Keratinocyte (primary cell): ENCODE measurements around the gene MAGEA9B. TPM values are rescaled to one million over a fixed set of nuclear protein-coding genes. Genes with fewer than 3 reads are reported as not detected.

Experiments
- DNase-seq: peaks from one replicate; pipeline ENCODE4 v3.0.0-alpha.2; 2011; ENCODE audit warnings: low read depth, missing footprints, low spot score
- FAIRE-seq: peaks from 2 replicates; lab custom pipeline; 2011; peaks lifted over from hg19 to GRCh38; lab: Jason Lieb, UNC
- H2AFZ ChIP-seq: 2 replicates; pipeline ENCODE4 v1.6.0; 2012; ENCODE audit warnings: low read length, control low read depth, inconsistent platforms; ENCODE audit not compliant: control insufficient read depth
- H3K27ac ChIP-seq: 2 replicates; pipeline ENCODE4 v1.5.1; 2011; ENCODE audit warnings: low read length; ENCODE audit not compliant: control insufficient read depth, insufficient read depth
- H3K27me3 ChIP-seq: 3 replicates; pipeline ENCODE4 v1.6.0; 2011; ENCODE audit warnings: low read length; ENCODE audit not compliant: control insufficient read depth, insufficient read depth; ENCODE audit errors: extremely low read depth
- H3K36me3 ChIP-seq, 2 experiments: 2 replicates in 1 of 2; 3 replicates in 1 of 2; pipeline ENCODE4 v1.5.1; 2011; ENCODE audit warnings: low read length in 2 of 2, mild to moderate bottlenecking in 1 of 2; ENCODE audit not compliant: control insufficient read depth in 2 of 2, insufficient read depth in 2 of 2; ENCODE audit errors: extremely low read depth in 1 of 2
- H3K4me1 ChIP-seq: 3 replicates; pipeline ENCODE4 v1.5.1; 2011; ENCODE audit warnings: low read length; ENCODE audit not compliant: control insufficient read depth, insufficient read depth; ENCODE audit errors: extremely low read depth
- H3K4me2 ChIP-seq: 3 replicates; pipeline ENCODE4 v1.6.0; 2011; ENCODE audit warnings: low read depth, low read length; ENCODE audit not compliant: control insufficient read depth, insufficient read depth; ENCODE audit errors: extremely low read depth
- H3K4me3 ChIP-seq, 3 experiments: fragments of 200-600 bp in 1 of 3; sonication (generic) in 1 of 3; 2 replicates in 2 of 3; 3 replicates in 1 of 3; pipeline ENCODE4 v1.5.1; 2011 to 2016; ENCODE audit warnings: low read length in 3 of 3, mild to moderate bottlenecking in 3 of 3, control low read depth in 2 of 3, inconsistent platforms in 1 of 3, low read depth in 1 of 3, mixed read lengths in 1 of 3, mixed run types in 1 of 3, moderate library complexity in 1 of 3; ENCODE audit not compliant: control insufficient read depth in 2 of 3, insufficient read depth in 2 of 3; ENCODE audit errors: extremely low read depth in 1 of 3
- H3K79me2 ChIP-seq: 2 replicates; pipeline ENCODE4 v1.6.0; 2012; ENCODE audit warnings: low read length; ENCODE audit not compliant: control insufficient read depth, insufficient read depth
- H3K9ac ChIP-seq: 3 replicates; pipeline ENCODE4 v1.6.0; 2011; ENCODE audit warnings: low read length; ENCODE audit not compliant: control insufficient read depth, insufficient read depth; ENCODE audit errors: extremely low read depth
- H3K9me1 ChIP-seq: 3 replicates; pipeline ENCODE4 v1.6.0; 2011; ENCODE audit warnings: low read length; ENCODE audit not compliant: control insufficient read depth, insufficient read depth; ENCODE audit errors: extremely low read depth
- H3K9me3 ChIP-seq: 2 replicates; pipeline ENCODE4 v1.5.1; 2012; ENCODE audit warnings: low read depth, low read length; ENCODE audit not compliant: control insufficient read depth
- H4K20me1 ChIP-seq: 3 replicates; pipeline ENCODE4 v1.6.0; 2011; ENCODE audit warnings: low read length; ENCODE audit not compliant: control insufficient read depth, insufficient read depth; ENCODE audit errors: extremely low read depth
- CTCF ChIP-seq, 3 experiments: IDR thresholded peaks in 1 of 3; conservative IDR thresholded peaks in 1 of 3; optimal IDR thresholded peaks in 1 of 3; 2 replicates in 2 of 3; 3 replicates in 1 of 3; pipeline versions ENCODE3 to v1.5.1; 2011; ENCODE audit warnings: low read length in 3 of 3, mild to moderate bottlenecking in 3 of 3, moderate library complexity in 2 of 3, control low read depth in 1 of 3, inconsistent platforms in 1 of 3; ENCODE audit not compliant: insufficient read depth in 2 of 3; ENCODE audit errors: extremely low read depth in 1 of 3
- EZH2 ChIP-seq: IDR thresholded peaks from one replicate; pipeline ENCODE4 v1.6.1; 2012; ENCODE audit warnings: inconsistent platforms, mild to moderate bottlenecking, low read length, moderate library complexity
- dilution Hi-C: fragments of 300-500 bp; cut with MboI; formaldehyde crosslinking; loops from one replicate; pipeline ENCODE4 v1.7.0; 2020; ENCODE audit warnings: low sequenced_read_pairs; ENCODE audit not compliant: extremely low pct_ligation_motif_present
- polyA plus RNA-seq, 5 experiments: library from polyadenylated mRNA; depleted of rRNA in 3 of 5; stranded (reverse) in 3 of 5; stranded (forward) in 1 of 5; unstranded in 1 of 5; fragments of >200 nt; gene quantifications; 1 replicate in 1 of 5; 2 replicates in 3 of 5; 3 replicates in 1 of 5; pipeline versions ENCODE4 v1.2.1 to v1.2.3, GENCODE V29; 2011 to 2012; ENCODE audit warnings: missing spikeins in 2 of 5, low read depth in 1 of 5, low replicate concordance in 1 of 5

Gene MAGEA9B
- polyA plus RNA-seq, 1 donor (not counting 4 experiments of a cell fraction or from before 2014, with no cell fraction given), result not detected

- H3K79me2 ChIP-seq, result peaks cover 36% of the 10 kb centered on the region
- H4K20me1 ChIP-seq, result no peaks in the 10 kb centered on the region
- H3K27me3 ChIP-seq, result no peaks in the 10 kb centered on the region
- peak overlapping the region; percentile 63 for H3K9ac ChIP-seq
- H3K36me3 ChIP-seq, result no peaks in the 10 kb centered on the region
- TF ChIP-seq EZH2 (no peak), CTCF (optimal IDR thresholded peaks at IDR 0.05 in 1 of 3, IDR thresholded peaks at IDR 0.05 in 1 of 3, conservative IDR thresholded peaks at IDR 0.05 in 1 of 3; ENCODE audit: extremely low read depth in 1 of 3, insufficient read depth in 2 of 3, low read length in 3 of 3) (peak in 1 of 3 experiments; percentile 4)
- H3K4me1 ChIP-seq, result peaks cover 29% of the 10 kb centered on the region
- H3K27ac ChIP-seq, result peak overlapping the region; percentile 20
- FAIRE-seq (no peak), DNase-seq (no peak)
- H2AFZ ChIP-seq, result peak overlapping the region; percentile 40
- dilution Hi-C loops, result no loop called here
- H3K9me3 ChIP-seq, result no peaks in the 10 kb centered on the region
- H3K9me1 ChIP-seq, result no peaks in the 10 kb centered on the region
- H3K4me3 ChIP-seq, result peak overlapping the region; percentile 59 to 73 (median 72)
- peak overlapping the region; percentile 82 for H3K4me2 ChIP-seq
Measured at GRCh38 chrX:149630681-149631233, 43.5 kb upstream of the MAGEA9B start.

GRCh38 chrX:149629730-149630387 lies 42.6 kb upstream of the MAGEA9B start:
- no peaks in the 10 kb centered on the region for H3K36me3 ChIP-seq
- H3K9me1 ChIP-seq, result no peaks in the 10 kb centered on the region
- dilution Hi-C loops, result no loop called here
- no peak for DNase-seq
- no peaks in the 10 kb centered on the region for H3K9me3 ChIP-seq
- H3K27me3 ChIP-seq, result no peaks in the 10 kb centered on the region
- no peak overlapping the region for H2AFZ ChIP-seq
- no peaks in the 10 kb centered on the region for H4K20me1 ChIP-seq
- no peak overlapping the region for H3K4me3 ChIP-seq
- H3K9ac ChIP-seq, result no peak overlapping the region
- TF ChIP-seq CTCF (optimal IDR thresholded peaks at IDR 0.05 in 1 of 3, IDR thresholded peaks at IDR 0.05 in 1 of 3, conservative IDR thresholded peaks at IDR 0.05 in 1 of 3; ENCODE audit: extremely low read depth in 1 of 3, insufficient read depth in 2 of 3, low read length in 3 of 3), result no peak
- no peak for TF ChIP-seq EZH2
- H3K4me2 ChIP-seq, result peak overlapping the region; percentile 82
- peak; percentile 71 for FAIRE-seq
- H3K79me2 ChIP-seq, result peaks cover 39% of the 10 kb centered on the region
- H3K27ac ChIP-seq, result no peak overlapping the region
- peaks cover 29% of the 10 kb centered on the region for H3K4me1 ChIP-seq
